ENCODE measurements around the gene GALNT17. TPM values are rescaled to one million over a fixed set of nuclear protein-coding genes. Genes with fewer than 3 reads are reported as not detected.

GALNT17 gene
- total RNA-seq, 1 experiment from 2014 or later, result not detected

DNA sequence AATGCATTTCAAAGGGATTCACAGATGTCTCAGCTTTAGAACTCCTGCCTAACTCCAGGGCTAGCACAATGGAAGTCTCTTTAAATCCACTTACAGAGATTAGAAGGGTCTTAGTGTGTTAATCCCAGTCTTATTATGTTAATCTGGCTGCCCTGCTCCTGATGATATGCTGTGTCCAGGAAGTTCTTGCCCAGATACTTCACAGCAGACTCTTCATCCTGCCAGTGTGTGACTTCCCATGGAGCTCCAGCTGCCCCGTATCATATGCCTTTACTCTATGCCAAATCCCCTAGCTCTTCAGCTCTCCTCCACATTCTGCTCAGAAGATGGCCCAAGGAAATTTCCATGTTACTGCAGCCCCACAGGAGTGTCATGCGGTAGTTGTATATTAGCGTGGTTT lies 533.8 kb downstream of the GALNT17 start:
- no peak for TF ChIP-seq EZH2 (IDR thresholded peaks at IDR 0.05; ENCODE audit: borderline replicate concordance, low read depth, low read length, poor library complexity, severe bottlenecking)
- TF ChIP-seq, protein P1, sequence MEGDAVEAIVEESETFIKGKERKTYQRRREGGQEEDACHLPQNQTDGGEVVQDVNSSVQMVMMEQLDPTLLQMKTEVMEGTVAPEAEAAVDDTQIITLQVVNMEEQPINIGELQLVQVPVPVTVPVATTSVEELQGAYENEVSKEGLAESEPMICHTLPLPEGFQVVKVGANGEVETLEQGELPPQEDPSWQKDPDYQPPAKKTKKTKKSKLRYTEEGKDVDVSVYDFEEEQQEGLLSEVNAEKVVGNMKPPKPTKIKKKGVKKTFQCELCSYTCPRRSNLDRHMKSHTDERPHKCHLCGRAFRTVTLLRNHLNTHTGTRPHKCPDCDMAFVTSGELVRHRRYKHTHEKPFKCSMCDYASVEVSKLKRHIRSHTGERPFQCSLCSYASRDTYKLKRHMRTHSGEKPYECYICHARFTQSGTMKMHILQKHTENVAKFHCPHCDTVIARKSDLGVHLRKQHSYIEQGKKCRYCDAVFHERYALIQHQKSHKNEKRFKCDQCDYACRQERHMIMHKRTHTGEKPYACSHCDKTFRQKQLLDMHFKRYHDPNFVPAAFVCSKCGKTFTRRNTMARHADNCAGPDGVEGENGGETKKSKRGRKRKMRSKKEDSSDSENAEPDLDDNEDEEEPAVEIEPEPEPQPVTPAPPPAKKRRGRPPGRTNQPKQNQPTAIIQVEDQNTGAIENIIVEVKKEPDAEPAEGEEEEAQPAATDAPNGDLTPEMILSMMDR (conservative IDR thresholded peaks at IDR 0.05; ENCODE audit: low read depth, low read length), result no peak
- ChIA-PET CTCF (no interaction called here), POLR2A (ENCODE audit: low non-redundant PET) (no interaction called here)
- no peaks in the 10 kb centered on the region for H3K27me3 ChIP-seq (replicated peaks; ENCODE audit: insufficient read depth, low read depth, low read length, poor library complexity)
- no peak for DNase-seq (ENCODE audit: low spot score)
- H3K4me3 ChIP-seq (ENCODE audit: low read depth, low read length, poor library complexity, severe bottlenecking), result no peak overlapping the region
- H3K9me3 ChIP-seq (ENCODE audit: low read depth, low read length, poor library complexity, severe bottlenecking), result peaks cover 33% of the 10 kb centered on the region
- intact Hi-C loops (cut with micrococcal nuclease; ENCODE audit: unreplicated experiment), result no loop called here
- no TSS peak for BruUV-seq (replicated peaks)
- no peaks in the 10 kb centered on the region for H3K36me3 ChIP-seq (ENCODE audit: insufficient read depth, low read length, poor library complexity, severe bottlenecking)
- H3K27ac ChIP-seq (ENCODE audit: low read depth, low read length, poor library complexity, severe bottlenecking), result no peak overlapping the region
- no peaks in the 10 kb centered on the region for H3K4me1 ChIP-seq (ENCODE audit: insufficient read depth, low read length, poor library complexity, severe bottlenecking)

DNA sequence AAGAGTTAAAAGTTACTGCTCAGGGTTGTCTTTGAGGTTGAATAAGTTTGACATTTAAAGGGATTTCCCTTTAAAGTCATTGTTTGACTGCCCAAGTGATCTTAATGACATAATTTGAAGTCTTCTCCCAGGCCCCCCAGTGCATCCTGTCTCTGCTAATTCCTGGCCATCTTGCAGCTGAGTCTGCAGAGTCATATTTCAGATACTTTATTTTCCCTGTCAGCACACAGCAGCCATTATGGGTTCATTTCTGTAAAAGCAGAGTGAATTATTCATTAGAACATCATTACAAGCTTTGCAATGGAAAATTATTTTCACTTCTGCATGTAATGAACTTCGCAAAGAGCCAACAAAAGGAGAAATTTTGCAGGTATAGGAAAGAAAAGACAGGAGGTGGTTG lies 536.6 kb downstream of the GALNT17 start:
- Histone ChIP-seq H3K27me3 (replicated peaks; ENCODE audit: insufficient read depth, low read depth, low read length, poor library complexity) (no peaks in the 10 kb centered on the region), H3K4me3 (ENCODE audit: low read depth, low read length, poor library complexity, severe bottlenecking) (no peak overlapping the region), H3K27ac (ENCODE audit: low read depth, low read length, poor library complexity, severe bottlenecking) (no peak overlapping the region), H3K9me3 (ENCODE audit: low read depth, low read length, poor library complexity, severe bottlenecking) (peaks cover 15% of the 10 kb centered on the region), H3K36me3 (ENCODE audit: insufficient read depth, low read length, poor library complexity, severe bottlenecking) (no peaks in the 10 kb centered on the region), H3K4me1 (ENCODE audit: insufficient read depth, low read length, poor library complexity, severe bottlenecking) (no peaks in the 10 kb centered on the region)
- TF ChIP-seq, protein P1 (conservative IDR thresholded peaks at IDR 0.05; ENCODE audit: low read depth, low read length), result no peak
- TF ChIP-seq EZH2 (IDR thresholded peaks at IDR 0.05; ENCODE audit: borderline replicate concordance, low read depth, low read length, poor library complexity, severe bottlenecking), result no peak
- no peak for DNase-seq (ENCODE audit: low spot score)
- BruUV-seq (replicated peaks), result no TSS peak
- CTCF ChIA-PET, result no interaction called here
- intact Hi-C loops (cut with micrococcal nuclease; ENCODE audit: unreplicated experiment), result no loop called here
- POLR2A ChIA-PET (ENCODE audit: low non-redundant PET), result no interaction called here

DNA sequence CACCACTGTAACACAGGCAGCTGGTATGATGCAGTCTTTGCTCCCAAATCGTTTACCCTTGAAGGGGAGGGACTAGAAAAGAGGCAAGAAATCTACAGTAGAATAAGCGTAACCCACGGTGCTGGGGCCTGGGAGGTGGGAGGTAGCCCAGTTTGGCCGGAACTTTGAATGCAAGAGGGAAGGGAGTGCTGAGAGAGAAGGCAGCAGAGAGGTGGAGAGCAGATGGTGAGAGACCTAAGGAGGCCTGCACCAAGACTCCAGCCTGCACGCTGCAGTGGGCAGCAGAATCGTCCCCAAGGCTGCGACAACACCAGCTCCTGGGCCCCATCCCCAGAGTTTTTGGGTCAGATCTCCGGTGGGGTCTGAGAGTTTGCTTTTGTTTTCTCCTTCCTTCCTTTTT lies 547.5 kb downstream of the GALNT17 start:
- Histone ChIP-seq H3K4me1 (ENCODE audit: insufficient read depth, low read length, poor library complexity, severe bottlenecking) (no peaks in the 10 kb centered on the region), H3K36me3 (ENCODE audit: insufficient read depth, low read length, poor library complexity, severe bottlenecking) (no peaks in the 10 kb centered on the region), H3K27me3 (replicated peaks; ENCODE audit: insufficient read depth, low read depth, low read length, poor library complexity) (no peaks in the 10 kb centered on the region), H3K9me3 (ENCODE audit: low read depth, low read length, poor library complexity, severe bottlenecking) (peaks cover 6% of the 10 kb centered on the region), H3K27ac (ENCODE audit: low read depth, low read length, poor library complexity, severe bottlenecking) (no peak overlapping the region), H3K4me3 (ENCODE audit: low read depth, low read length, poor library complexity, severe bottlenecking) (no peak overlapping the region)
- intact Hi-C loops (cut with micrococcal nuclease; ENCODE audit: unreplicated experiment), result no loop called here
- TF ChIP-seq, protein P1 (conservative IDR thresholded peaks at IDR 0.05; ENCODE audit: low read depth, low read length), result no peak
- TF ChIP-seq EZH2 (IDR thresholded peaks at IDR 0.05; ENCODE audit: borderline replicate concordance, low read depth, low read length, poor library complexity, severe bottlenecking), result no peak
- ChIA-PET CTCF (no interaction called here), POLR2A (ENCODE audit: low non-redundant PET) (no interaction called here)
- BruUV-seq (replicated peaks), result no TSS peak
- no peak for DNase-seq (ENCODE audit: low spot score)

Measured in A673 (cell line).